Forelimb muscle (tissue), 1 donor: Measurements from ENCODE around the gene CNNM3. TPM values are rescaled to one million over a fixed set of nuclear protein-coding genes. Genes with fewer than 3 reads are reported as not detected.
"Not testable (repeated sequence)": the region's sequence is repeated elsewhere in the genome, so short reads cannot be mapped to it uniquely, and the experiment has no call there.

ENCODE experiments used
- DNase-seq: peaks from one replicate; pipeline ENCODE4 v3.0.0-alpha.2; 2013; ENCODE audit warnings: low read depth
- polyA plus RNA-seq: library from polyadenylated mRNA; unstranded; fragments of 120-200 nt; gene quantifications from one replicate; pipeline ENCODE4 v1.2.1, GENCODE V29; 2013; ENCODE audit not compliant: insufficient read length

CNNM3 gene
- polyA plus RNA-seq, 1 donor: 21.6 TPM

GRCh38 chr2:96798733-96799622 is 17.1 kb upstream of the CNNM3 start:
- no peak for DNase-seq

- DNase-seq: no peak
Observed at GRCh38 chr2:96799623-96799935, 16.5 kb upstream of the CNNM3 start.

DNA sequence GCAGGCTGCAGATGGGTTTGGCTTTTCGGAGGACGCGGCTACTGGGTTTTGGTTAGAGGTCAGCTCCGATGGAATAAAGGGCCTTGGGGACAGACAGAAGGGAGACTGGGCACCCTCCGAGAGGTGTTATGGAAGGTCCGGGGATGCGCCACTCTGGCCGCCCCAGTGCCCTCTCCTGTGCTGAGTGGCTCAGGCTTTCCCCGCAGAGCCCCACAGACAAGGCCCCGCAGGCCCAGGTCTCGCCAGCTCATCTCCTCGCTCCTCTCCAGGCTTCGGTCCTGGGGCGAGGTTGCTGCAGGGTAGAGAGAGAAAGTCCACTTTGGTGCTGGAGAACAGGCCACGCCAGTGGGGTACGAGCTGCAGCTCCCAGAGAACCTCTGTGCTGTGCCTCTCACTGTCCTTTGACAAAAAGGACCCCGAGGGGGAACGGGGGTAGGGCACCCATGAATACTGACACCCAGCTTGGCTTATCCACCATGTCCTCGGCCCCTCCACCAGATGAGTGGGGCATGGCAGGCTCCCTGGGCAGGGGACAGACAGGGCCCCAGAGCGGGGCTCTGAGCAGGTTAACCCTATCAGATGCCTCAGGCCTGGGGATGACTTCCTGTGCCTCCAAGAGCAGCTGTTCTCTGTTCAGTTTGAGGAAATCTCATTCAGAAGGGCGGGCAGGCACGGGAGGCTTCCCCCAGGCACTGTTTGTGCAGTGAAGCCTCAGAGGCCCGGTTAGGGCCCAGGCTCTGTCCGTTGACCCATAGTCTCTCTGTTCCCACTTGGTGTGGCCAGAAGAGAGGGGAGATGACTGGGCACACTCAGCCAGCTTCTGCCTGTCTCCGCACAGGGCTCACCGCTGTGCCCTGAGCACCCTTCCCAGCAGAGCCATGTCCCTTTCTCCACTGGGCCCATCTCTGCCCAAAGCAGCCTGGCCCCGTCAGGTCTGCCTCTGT is 15.7 kb upstream of the CNNM3 start:
- DNase-seq: no peak

DNA sequence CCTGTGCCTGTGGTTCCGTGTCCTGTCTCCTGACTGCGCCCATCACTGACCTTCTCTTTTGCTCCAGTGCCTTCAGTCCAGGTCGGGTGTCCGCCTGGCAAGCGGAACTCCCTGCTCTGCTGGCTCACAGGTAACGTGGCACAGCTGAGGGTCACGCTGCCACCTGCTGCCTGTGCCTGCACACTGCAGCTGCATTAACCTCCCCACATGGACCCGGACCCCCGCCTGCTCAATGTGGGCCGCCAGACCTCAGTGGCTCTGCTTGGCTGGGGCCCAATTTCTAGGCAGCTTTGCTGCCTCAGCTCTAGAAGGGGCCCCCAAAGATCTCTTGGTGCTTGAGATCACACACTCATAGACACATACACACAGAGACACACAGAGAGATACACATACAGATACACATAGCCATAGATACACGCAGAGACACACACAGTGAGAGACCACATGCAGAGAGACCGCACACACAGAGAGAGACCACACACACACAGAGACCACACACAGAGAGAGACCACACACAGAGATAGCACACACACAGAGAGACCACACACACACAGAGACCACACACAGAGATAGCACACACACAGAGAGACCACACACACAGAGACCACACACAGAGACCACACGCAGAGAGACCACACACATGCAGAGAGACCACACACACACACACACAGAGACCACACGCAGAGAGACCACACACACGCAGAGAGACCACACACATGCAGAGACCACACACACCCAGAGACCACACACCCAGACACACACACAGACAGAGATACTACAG is 14.9 kb upstream of the CNNM3 start:
- no peak for DNase-seq

GRCh38 chr2:96801786-96802595 is 14.1 kb upstream of the CNNM3 start:
- no peak for DNase-seq

GRCh38 chr2:96802721-96803120 is 13.3 kb upstream of the CNNM3 start:
- DNase-seq: no peak

- no peak for DNase-seq
Observed at GRCh38 chr2:96804986-96805385, 11.1 kb upstream of the CNNM3 start.

DNA sequence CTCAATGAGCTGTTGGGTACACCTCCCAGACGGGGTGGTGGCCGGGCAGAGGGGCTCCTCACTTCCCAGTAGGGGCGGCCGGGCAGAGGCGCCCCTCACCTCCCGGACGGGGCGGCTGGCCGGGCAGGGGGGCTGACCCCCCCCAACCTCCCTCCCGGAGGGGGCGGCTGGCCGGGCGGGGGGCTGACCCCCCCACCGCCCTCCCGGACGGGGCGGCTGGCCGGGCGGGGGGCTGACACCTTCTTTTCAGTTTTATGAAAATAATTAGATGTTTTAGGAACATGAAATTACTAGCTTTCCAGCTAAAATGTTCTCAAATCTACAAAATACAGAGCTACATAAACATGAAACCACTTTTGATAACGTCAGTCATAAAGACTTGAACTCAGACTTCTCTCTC is 10.1 kb upstream of the CNNM3 start:
- DNase-seq: not testable (repeated sequence)

DNA sequence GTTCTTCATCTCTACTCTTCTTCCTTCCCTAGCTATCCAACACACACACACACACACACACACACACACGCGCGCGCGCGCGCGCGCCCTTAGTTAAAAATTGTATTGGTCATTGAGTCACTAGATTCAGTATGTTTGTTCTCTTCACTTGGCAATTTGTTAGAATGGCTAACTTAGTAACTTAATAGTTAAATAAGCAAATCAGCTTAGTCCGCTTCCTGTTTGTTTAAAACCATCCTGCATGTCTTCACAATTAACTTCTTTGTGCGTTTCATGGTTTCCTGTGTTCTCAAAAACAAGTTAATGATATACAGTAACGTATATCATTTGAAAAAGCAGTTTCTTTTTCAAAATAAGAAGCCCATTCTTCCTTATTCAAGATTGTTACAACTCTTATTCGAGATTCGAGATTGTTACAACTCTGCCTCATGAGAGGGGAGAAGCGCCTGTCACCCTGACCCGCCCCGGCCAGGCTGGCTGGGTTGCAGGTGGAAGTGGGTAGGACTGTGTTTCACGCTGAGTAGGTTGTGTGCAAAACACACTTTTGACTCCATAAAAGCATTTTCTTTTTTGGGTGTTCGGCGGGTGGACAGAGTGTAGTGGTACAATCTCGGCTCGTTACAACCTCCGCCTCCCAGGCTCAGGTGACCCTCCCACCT is 9.5 kb upstream of the CNNM3 start:
- no peak for DNase-seq

- no peak for DNase-seq
Observed at GRCh38 chr2:96807127-96807471, 9.0 kb upstream of the CNNM3 start.

- no peak for DNase-seq
Observed at GRCh38 chr2:96808176-96808837, 7.8 kb upstream of the CNNM3 start.

DNA sequence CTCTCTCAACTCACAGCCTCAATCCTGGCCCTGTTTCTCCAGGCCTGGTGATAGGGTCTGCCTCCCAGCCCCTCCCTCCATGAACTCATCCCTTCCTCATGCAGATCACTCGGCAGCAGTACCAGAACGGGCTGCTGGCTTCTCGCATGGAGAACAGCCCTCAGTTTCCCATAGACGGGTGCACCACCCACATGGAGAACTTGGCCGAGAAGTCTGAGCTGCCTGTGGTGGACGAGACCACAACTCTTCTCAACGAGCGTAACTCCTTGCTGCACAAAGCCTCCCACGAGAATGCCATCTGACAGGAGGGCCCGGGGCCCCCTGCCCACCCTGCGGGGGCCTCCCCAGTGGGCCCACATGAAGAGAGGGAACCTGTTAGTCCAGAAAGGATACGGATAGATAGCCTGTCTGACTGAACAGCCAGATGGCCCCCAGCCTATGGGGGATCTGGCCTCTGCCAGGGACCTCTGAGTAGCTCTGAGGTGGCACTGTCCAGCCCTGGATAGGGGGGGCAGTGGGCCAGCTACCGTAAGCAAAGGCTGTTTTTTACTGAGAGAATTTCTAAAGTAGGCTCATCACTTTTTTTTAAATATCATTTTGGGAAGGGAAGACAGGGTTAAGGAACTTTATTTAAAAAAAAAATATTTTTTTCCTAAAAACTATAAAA is 6.7 kb upstream of the CNNM3 start:
- no peak for DNase-seq

DNA sequence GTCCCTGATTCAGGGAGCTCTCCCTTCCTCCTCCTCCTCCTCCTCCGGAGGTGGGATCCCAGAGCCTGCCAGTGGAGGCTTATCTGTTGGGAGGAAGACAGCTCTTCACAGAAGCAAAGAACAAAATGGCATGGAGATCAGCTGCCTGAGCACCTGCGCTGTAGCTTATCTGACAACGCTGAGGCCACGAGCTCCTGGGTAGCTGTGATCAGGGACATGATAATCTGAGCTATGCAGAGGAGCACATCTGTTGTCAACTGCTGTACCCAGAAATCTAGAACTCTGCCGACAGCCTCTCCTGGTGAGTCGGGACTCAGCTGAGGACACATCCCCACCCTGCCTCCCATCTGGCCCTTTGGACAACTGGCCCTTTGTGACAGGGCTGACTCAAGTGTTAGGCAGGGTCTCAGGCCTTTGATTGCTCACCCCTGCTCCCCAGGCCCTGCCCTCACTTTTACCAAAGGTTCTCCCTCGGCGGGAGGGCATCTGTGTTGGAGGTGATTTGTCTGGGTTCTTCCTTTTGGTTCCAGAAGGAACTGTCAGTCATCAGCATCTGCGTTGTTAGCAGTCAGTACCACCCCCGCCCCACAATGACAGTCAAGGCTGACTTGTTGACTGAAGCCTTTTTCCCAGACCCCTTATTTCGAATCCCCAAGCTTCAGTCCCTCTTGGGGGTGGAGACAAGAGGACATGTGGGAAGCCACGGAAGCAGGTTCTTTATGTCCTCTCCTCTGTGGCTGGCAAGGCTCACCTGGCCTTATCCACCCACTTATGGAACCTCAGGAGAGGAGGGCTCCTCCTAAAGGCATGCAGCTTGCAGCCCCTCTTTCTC is 5.9 kb upstream of the CNNM3 start:
- no peak for DNase-seq

GRCh38 chr2:96810783-96811192 is 5.3 kb upstream of the CNNM3 start:
- no peak for DNase-seq

DNA sequence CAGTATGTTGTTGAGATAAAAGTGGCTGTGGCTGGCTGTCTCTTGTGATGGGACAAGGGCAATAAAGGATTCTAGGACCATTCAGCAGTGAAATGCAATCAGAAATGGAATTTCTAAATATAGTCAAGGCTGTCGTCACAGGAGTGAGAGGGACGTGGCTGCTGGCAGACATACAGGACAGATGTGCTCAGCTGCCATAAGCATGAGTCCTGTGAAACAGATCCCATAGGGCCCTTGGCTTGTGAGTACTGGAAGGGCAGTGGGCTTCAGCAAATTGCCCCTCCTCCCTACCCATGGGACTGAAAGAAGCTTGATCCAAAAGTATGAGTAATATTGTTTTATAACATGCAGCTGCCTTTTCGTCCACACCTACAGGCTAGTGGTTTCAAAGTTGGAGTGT is 4.2 kb upstream of the CNNM3 start:
- DNase-seq: peak; percentile 81

DNA sequence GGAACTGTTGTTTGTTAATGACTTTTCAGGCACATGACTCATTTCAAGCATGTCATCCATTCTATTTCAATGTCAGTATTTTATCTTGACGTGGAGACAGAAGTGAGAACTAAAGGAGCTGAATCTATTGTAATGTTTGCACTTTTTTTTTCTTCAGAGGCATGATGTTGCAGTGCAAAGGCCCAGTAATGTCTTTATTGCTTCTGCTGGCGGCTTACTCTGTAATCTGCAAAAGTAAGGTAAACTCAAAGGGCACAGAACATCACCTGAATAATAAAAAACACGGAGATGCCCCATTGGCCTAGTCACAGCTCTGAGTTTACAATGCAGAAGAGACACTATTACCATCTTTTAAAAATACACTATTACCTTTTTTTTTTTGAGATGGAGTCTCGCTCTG is 2.4 kb upstream of the CNNM3 start:
- no peak for DNase-seq

- DNase-seq: no peak
Observed at GRCh38 chr2:96815326-96816126, 542 bp upstream of the CNNM3 start.
